D721Med (cell line): Measurements from ENCODE around the gene PDCD4.

Source experiments
- DNase-seq: peaks from one replicate; pipeline ENCODE4 v3.0.0; 2011; ENCODE audit warnings: low spot score; ENCODE audit not compliant: insufficient read length
- FAIRE-seq: peaks from 2 replicates; lab custom pipeline; 2011; peaks lifted over from hg19 to GRCh38; lab: Jason Lieb, UNC
- CTCF ChIP-seq: IDR thresholded peaks from 2 replicates; pipeline ENCODE4 v1.5.1; 2012; ENCODE audit warnings: mild to moderate bottlenecking, control low read depth; ENCODE audit not compliant: insufficient read depth; ENCODE audit errors: missing control alignments

PDCD4 gene

GRCh38 chr10:110827410-110827809, 44.3 kb upstream of the PDCD4 start:
- DNase-seq (no peak), FAIRE-seq (no peak)
- no peak for TF ChIP-seq CTCF

GRCh38 chr10:110827875-110828274, 43.9 kb upstream of the PDCD4 start:
- FAIRE-seq (no peak), DNase-seq (no peak)
- TF ChIP-seq CTCF = no peak

- no peak for DNase-seq
- TF ChIP-seq CTCF = no peak
- FAIRE-seq = no peak
These were observed 43.2 kb upstream of the PDCD4 start for GRCh38 chr10:110828525-110828924.

GRCh38 chr10:110829721-110830410, 41.9 kb upstream of the PDCD4 start:
- no peak for DNase-seq
- FAIRE-seq = no peak
- no peak for TF ChIP-seq CTCF

- no peak for DNase-seq
- no peak for TF ChIP-seq CTCF
- no peak for FAIRE-seq
These were observed 38.3 kb upstream of the PDCD4 start for GRCh38 chr10:110833234-110833940.

GRCh38 chr10:110833941-110834628, 37.6 kb upstream of the PDCD4 start:
- no peak for DNase-seq
- TF ChIP-seq CTCF = no peak
- no peak for FAIRE-seq
